Skeletal muscle tissue (tissue), 4 donors: ENCODE results near the gene ARRDC1. TPM values are rescaled to one million over a fixed set of nuclear protein-coding genes. Genes with fewer than 3 reads are reported as not detected.
"Not testable (repeated sequence)": the region's sequence is repeated elsewhere in the genome, so short reads cannot be mapped to it uniquely, and the experiment has no call there.

Experiments
- H3K27ac ChIP-seq: one replicate; pipeline ENCODE4 v1.7.0; 2013; ENCODE audit warnings: mild to moderate bottlenecking, low read depth, low read length, inconsistent platforms
- H3K27me3 ChIP-seq, 3 donors: one replicate each; pipeline ENCODE4 v1.7.0; 2013; ENCODE audit warnings: low read length in 3 of 3; ENCODE audit not compliant: control insufficient read depth in 3 of 3, insufficient read depth in 3 of 3
- H3K36me3 ChIP-seq, 3 donors: one replicate each; pipeline ENCODE4 v1.7.0; 2013; ENCODE audit warnings: low read length in 3 of 3; ENCODE audit not compliant: control insufficient read depth in 3 of 3, insufficient read depth in 3 of 3
- H3K4me1 ChIP-seq, 3 donors: one replicate each; pipeline ENCODE4 v1.7.0; 2013; ENCODE audit warnings: low read length in 3 of 3, mild to moderate bottlenecking in 3 of 3; ENCODE audit not compliant: control insufficient read depth in 3 of 3, insufficient read depth in 3 of 3
- H3K4me3 ChIP-seq, 3 donors: one replicate each; pipeline ENCODE4 v1.7.0; 2013; ENCODE audit warnings: low read length in 3 of 3
- H3K9ac ChIP-seq, 3 donors: one replicate each; pipeline ENCODE4 v1.7.0; 2013; ENCODE audit warnings: low read length in 3 of 3, mild to moderate bottlenecking in 3 of 3, moderate library complexity in 2 of 3, low read depth in 1 of 3
- H3K9me3 ChIP-seq, 3 donors: one replicate each; pipeline ENCODE4 v1.7.0; 2013; ENCODE audit warnings: low read length in 3 of 3; ENCODE audit not compliant: control insufficient read depth in 3 of 3
- total RNA-seq: library from RNA; depleted of rRNA; stranded (reverse); fragments of >200 nt; gene quantifications from one replicate; pipeline ENCODE4 v1.2.3, GENCODE V29; 2014
- donor health status: Osteomylitis.

Gene ARRDC1, protein sequence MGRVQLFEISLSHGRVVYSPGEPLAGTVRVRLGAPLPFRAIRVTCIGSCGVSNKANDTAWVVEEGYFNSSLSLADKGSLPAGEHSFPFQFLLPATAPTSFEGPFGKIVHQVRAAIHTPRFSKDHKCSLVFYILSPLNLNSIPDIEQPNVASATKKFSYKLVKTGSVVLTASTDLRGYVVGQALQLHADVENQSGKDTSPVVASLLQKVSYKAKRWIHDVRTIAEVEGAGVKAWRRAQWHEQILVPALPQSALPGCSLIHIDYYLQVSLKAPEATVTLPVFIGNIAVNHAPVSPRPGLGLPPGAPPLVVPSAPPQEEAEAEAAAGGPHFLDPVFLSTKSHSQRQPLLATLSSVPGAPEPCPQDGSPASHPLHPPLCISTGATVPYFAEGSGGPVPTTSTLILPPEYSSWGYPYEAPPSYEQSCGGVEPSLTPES
- 14.6 TPM for total RNA-seq

DNA sequence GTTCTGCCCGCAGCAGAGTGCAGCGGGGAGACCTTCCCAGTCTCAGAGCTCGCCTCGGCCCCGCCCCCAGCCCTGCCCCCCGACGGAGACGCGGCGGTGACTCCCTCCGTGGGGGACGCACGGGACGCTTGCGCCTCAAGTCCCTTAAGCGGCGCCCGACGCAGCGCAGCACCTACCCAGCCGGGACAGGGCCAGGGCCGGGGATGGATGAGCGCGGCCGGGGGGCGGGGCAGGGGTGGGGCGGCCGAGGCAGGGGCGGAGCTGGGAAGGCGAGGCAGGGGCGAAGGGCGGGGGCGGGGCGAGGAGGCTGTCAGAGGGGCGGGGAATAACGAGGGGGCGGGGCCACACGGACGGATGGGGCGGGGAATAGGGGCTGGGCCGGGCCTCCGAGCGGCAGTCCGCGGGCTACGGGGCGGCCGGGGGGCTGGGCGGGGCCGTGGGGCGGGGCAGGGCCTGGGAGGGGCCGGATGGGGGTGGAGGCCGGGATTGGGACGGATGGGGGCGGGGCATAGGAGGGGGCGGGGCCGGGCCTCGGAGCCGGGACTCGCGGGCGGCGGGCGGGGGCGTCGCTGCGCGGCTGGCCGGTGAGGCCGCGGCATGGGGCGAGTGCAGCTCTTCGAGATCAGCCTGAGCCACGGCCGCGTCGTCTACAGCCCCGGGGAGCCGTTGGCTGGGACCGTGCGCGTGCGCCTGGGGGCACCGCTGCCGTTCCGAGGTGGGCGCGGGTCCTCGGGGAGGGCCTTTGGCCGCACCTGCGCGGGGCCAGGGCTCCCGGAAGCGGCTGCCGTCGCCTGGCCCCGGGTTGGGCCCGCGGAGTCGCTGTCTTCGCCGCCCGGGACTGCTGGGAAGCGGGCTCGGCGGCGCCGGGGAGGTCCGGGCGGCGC, at the start of gene ARRDC1:
ARRDC1 (plus strand) TSS at position 566 of the 884 bp plus-strand sequence; CDS start at position 598, 32 bp downstream.
- H3K27ac ChIP-seq = peak within 1 kb of the TSS; percentile 36
- no peaks in the 10 kb centered on the region for H3K9me3 ChIP-seq
- peak within 1 kb of the TSS; percentile 54 to 87 (median 70) for H3K9ac ChIP-seq
- H3K4me3 ChIP-seq = peak within 1 kb of the TSS; percentile 59 to 79 (median 76)
- H3K27me3 ChIP-seq = no peaks in the 10 kb centered on the region
- H3K4me1 ChIP-seq = peaks cover 13 to 25% (median 19%) of the 10 kb centered on the region in 3 donors
- H3K36me3 ChIP-seq = peaks cover 0 to 3% (median 0%) of the 10 kb centered on the region in 3 donors

DNA sequence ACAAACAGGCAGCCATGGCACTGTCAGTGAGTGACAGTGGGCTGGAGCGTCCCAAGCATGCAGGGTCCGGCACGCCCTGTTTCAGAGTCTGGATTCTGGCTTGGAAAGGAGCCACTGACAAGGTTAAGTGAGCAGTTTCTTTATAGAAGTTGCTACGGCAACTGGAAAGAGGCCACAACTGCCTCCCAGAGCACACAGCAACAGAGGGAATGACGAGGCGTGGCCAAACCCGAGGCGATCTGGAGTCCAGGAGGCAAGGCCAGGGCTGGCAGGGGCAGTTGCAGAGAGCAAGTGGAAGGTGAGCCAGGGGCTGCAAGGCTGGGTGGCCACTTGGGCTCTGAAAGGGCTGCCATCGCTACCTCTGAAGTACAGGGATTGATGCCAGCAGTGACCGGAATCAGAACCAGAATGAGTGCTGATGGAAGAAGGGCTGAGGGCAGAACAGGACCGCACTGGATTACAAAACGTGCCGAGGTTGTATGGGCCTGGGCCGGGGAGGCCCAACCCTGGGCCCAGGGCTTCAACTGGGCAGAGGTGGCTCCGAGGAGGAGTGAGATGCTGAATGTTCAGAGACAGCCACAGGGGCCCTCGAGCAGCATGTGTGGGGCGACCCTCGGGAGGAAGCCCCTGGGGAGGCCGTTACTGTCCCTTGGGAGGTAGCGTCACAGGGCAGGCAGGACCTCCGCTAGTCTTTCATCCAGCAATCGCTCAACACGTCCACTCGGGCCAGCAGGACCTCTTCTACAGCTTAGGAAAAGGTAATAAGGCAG, 49.2 kb upstream of the ARRDC1 start:
- Histone ChIP-seq H3K27me3 (no peaks in the 10 kb centered on the region), H3K4me1 (peaks cover 6 to 8% (median 6%) of the 10 kb centered on the region in 3 donors), H3K4me3 (no peak overlapping the region), H3K36me3 (peaks cover 25 to 33% (median 32%) of the 10 kb centered on the region in 3 donors), H3K9me3 (no peaks in the 10 kb centered on the region), H3K27ac (no peak overlapping the region), H3K9ac (no peak overlapping the region)

DNA sequence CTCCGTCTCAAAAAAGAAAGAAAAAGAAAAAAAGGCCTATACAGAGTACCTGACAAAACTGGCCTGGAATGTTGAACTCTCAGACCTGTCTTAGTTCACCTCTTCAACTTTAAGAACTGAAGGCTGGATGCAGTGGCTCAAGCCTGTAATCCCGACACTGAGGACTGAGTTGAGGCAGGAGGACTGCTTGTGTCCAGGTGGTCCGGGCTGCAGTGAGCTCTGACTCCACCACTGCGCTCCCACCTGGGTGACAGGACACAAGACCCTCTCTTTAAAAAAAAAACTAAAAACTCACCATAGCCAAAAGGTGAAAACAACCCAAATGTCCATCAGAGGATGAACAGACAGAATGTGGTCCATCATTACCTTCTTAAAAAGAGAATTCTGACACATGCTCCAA, 47.4 kb upstream of the ARRDC1 start:
- no peak overlapping the region for H3K27ac ChIP-seq
- no peaks in the 10 kb centered on the region for H3K27me3 ChIP-seq
- H3K9me3 ChIP-seq = no peaks in the 10 kb centered on the region
- H3K36me3 ChIP-seq = peaks cover 20 to 37% (median 36%) of the 10 kb centered on the region in 3 donors
- H3K4me1 ChIP-seq = no peaks in the 10 kb centered on the region
- no peak overlapping the region for H3K4me3 ChIP-seq
- H3K9ac ChIP-seq = no peak overlapping the region

DNA sequence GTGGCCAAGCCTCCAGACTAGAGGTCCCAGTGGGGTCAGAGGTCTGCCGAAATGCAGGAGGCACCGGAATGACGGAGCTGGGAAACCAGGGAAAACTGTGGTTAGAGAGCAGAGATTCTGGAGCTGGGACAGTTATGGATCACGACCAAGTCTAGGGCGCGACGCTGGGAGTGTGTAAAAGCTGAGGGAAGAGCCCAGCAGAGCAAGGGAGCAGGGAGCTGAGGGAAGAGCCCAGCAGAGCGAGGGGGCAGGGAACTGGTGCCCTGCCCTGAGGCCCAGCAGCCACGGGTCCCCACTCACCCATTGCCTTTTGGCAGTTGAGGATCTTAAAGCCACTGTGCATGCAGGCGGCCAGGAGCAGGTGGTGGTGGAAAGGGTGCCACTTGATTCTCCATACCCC, 41.4 kb upstream of the ARRDC1 start:
- Histone ChIP-seq H3K4me3 (no peak overlapping the region), H3K9ac (no peak overlapping the region), H3K4me1 (no peaks in the 10 kb centered on the region), H3K9me3 (no peaks in the 10 kb centered on the region), H3K27ac (no peak overlapping the region), H3K27me3 (no peaks in the 10 kb centered on the region), H3K36me3 (peaks cover 19 to 30% (median 28%) of the 10 kb centered on the region in 3 donors)

DNA sequence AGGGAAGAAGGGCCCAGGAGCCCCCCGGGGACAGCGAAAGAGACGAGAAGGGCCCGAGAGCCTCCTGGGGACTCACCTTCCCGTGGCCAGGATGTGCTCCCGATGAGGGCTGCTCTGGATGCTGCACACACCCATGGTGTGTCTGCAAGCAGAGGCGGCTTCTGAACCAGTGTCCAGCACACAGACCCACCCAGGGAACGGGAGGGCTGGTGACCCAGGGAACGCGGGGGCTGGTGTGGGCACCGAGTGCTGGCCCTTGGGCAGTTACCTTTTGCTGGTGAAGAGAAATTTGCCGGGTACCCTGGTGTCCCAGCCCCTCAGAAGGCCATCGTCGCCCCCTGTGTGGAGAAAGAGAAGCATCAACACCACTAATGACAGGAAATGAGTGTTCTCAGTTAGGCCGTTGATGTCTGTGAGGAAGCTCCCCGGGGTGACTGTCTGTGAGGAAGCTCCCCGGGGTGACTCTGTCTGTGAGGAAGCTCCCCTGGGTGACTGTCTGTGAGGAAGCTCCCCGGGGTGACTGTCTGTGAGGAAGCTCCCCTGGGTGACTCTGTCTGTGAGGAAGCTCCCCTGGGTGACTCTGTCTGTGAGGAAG, 40.6 kb upstream of the ARRDC1 start:
- Histone ChIP-seq H3K27ac (no peak overlapping the region), H3K9me3 (no peaks in the 10 kb centered on the region), H3K36me3 (peaks cover 19 to 28% (median 28%) of the 10 kb centered on the region in 3 donors), H3K9ac (no peak overlapping the region), H3K4me3 (no peak overlapping the region), H3K27me3 (no peaks in the 10 kb centered on the region), H3K4me1 (no peaks in the 10 kb centered on the region)

DNA sequence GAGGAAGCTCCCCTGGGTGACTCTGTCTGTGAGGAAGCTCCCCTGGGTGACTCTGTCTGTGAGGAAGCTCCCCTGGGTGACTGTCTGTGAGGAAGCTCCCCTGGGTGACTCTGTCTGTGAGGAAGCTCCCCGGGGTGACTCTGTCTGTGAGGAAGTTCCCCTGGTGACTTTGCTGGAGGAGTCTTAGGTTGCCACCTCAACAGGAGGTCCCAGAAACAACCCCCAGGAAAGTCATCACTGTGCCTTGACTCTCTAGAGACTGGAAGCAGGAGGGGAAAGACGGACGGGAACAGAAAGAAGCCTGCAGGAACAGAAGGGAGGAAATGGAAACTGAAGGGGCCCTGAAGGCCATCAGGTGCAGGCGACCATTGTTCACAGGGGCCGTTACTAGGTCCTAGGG, 37.0 kb upstream of the ARRDC1 start:
- not testable (repeated sequence) for H3K9me3 ChIP-seq
- peaks cover 29 to 44% (median 36%) of the 10 kb centered on the region in 3 donors for H3K36me3 ChIP-seq

DNA sequence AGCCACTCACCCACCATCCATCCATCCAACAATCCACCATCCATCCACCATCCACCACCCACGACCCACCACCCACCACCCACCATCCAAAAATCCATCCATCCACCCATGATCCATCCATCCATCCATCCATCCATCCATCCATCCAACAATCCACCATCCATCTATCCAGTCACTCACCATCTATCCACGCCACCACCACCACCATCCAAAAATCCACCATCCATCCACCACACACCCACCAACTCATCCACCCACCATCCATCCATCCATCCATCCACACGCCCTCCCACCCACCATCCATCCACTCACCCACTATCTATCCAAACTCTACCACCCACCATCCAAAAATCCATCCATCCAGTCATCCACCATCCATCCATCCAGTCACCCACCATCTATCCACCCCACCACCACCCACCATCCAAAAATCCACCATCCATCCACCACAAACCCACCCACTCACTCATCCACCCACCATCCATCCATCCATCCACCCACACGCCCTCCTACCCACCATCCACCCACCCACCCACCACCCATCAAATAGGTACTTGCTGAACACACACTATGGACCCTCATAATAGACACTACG, 35.8 kb upstream of the ARRDC1 start:
- Histone ChIP-seq H3K4me3 (no peak overlapping the region), H3K9ac (no peak overlapping the region), H3K27ac (no peak overlapping the region), H3K4me1 (no peaks in the 10 kb centered on the region), H3K36me3 (peaks cover 26 to 41% (median 32%) of the 10 kb centered on the region in 3 donors), H3K9me3 (no peaks in the 10 kb centered on the region), H3K27me3 (no peaks in the 10 kb centered on the region)

More for the DNA sequence above, 37.0 kb upstream of the ARRDC1 start:
- H3K27me3 ChIP-seq, H3K27ac ChIP-seq, H3K4me3 ChIP-seq, H3K9ac ChIP-seq, H3K4me1 ChIP-seq: not testable (repeated sequence)

DNA sequence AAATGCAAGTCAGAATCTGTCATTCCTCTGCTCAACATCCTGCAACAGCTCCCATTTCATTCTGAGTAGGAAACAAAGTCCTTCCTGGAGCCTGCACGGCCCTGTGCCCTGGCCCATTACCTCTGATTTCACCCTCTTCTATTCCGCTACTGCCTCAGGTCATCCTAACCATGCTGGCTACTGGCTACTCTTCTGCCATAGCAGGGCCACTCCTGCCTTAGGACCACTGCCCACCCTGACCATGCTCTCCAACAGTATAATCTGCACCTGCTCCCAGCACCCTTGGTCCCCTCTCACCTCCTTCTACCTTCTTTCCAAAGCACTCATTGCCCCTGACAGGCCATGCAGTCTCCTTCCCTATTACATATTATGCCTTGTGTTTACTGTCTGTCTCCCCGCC, 34.9 kb upstream of the ARRDC1 start:
- no peak overlapping the region for H3K27ac ChIP-seq
- peaks cover 7 to 8% (median 7%) of the 10 kb centered on the region in 3 donors for H3K4me1 ChIP-seq
- no peak overlapping the region for H3K9ac ChIP-seq
- peaks cover 30 to 43% (median 39%) of the 10 kb centered on the region in 3 donors for H3K36me3 ChIP-seq
- H3K27me3 ChIP-seq = no peaks in the 10 kb centered on the region
- H3K9me3 ChIP-seq = no peaks in the 10 kb centered on the region
- no peak overlapping the region for H3K4me3 ChIP-seq

DNA sequence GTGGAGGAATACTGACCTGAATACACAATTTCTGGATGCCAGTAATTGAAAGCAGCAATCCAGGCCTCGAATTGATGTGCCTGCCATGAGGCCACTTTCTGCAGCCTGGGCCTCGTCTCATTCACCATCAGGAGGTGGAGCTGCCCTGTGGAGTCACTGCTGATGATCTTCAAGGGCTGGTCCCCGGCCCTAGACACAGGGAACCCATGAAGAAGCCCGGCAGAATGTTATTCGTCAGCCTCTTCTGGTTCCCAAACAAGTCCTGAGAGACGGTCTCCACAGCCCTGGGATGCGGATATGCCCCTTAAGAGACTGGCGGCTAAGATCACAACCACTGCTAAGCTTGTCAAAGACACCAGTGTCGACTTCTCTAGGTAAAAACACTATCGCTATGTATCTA, 31.3 kb upstream of the ARRDC1 start:
- Histone ChIP-seq H3K9ac (no peak overlapping the region), H3K27ac (no peak overlapping the region), H3K36me3 (peaks cover 36 to 50% (median 38%) of the 10 kb centered on the region in 3 donors), H3K4me3 (no peak overlapping the region), H3K27me3 (no peaks in the 10 kb centered on the region), H3K9me3 (no peaks in the 10 kb centered on the region), H3K4me1 (peaks cover 25 to 35% (median 26%) of the 10 kb centered on the region in 3 donors)
